ENCODE data around the gene ORAI1.
A peak's percentile ranks its signal among the peaks of the same experiment; 100 is the strongest.
"Not testable (repeated sequence)": the region's sequence is repeated elsewhere in the genome, so short reads cannot be mapped to it uniquely, and the experiment has no call there.

The ORAI1 gene

DNA sequence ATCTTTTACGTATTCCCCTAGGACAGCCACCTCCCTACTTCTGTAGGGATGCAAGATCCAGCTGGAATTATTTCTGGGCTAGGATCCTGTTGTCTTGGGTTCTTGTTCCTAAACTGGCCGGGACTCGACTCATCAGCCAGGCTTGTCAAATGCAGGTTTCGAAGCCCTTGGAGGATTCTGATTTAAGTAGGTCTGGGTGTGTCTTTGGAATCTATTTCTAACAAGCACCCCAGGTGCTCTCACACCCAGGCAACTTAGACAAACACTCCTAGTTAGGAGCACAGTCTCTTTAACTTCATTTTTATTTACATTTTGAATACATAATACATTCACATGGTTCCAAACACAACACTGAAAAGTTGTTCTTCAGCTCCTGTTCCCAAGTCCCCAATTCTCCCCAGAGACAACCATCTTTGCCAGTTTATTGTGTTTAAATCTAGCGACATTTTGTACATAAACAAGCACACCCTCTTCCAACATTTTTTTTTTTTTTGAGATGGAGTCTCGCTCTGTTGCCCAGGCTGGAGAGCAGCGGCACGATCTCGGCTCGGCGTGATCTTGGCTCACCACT lies 22.2 kb downstream of the ORAI1 start:
- no peak for DNase-seq (ENCODE audit: low read depth, low spot score)

DNA sequence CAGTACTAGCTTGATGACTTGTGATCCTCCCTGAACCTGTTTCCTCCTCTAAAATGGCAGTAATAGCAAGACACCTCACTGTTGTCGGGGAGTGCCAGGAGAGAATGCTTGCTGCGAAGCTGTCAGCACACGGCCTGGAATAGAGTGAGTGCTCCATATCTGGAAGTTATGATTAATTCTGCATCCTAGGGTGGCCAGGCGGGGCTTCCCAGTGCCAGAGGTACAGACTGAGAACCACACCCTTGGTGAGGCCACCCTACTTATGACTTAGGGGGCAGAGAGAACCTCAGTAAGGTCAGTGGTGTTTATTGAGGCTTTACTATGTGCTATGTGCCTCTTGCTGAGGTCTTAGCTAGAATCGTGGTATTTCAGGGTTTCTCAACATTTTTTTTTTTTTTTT lies 23.0 kb downstream of the ORAI1 start:
- DNase-seq (ENCODE audit: low read depth, low spot score): no peak

DNA sequence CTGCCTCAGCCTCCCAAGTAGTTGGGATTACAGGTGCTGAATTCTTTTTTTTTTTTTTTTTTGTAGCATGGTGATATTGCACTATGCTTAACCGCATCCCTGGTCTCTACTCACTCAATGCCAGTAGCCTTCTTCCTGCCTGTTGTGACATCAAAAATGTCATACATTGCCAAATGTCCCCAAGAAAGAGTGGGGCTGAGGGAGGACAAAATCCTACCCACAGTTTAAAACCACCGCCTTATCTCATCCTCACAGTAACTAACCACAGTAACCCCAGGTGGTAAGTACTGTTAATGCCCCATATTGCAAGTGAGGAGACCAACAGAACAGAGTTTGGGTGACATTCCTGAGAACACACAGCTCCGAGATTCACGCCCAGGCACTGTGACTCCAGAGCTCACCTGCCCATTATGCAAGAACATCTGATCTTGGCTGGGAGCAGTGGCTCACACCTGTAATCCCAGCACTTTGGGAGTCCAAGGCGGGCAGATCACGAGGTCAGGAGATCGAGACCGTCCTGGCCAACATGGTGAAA lies 23.6 kb downstream of the ORAI1 start:
- no peak for DNase-seq (ENCODE audit: low read depth, low spot score)

DNA sequence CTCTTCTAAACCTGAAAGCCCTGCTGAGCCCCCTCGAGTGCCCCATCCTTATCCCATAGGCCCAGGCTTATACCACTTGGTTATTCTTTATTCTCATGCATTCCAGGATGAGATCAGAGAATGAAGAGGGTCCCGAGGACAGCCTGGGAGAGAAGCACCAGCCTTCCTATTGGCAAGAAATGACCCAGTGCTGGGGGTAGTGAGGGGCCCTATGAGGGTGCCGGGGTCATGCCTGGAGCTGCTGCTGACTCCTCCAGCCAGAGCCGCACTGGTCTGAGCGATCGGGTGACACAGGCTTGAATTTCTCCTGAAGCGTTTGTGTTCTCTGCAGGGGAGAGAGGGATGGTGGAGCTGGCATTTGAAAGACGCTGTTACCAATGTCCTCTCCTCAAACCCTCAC lies 25.0 kb downstream of the ORAI1 start:
- no peak for DNase-seq (ENCODE audit: low read depth, low spot score)

DNA sequence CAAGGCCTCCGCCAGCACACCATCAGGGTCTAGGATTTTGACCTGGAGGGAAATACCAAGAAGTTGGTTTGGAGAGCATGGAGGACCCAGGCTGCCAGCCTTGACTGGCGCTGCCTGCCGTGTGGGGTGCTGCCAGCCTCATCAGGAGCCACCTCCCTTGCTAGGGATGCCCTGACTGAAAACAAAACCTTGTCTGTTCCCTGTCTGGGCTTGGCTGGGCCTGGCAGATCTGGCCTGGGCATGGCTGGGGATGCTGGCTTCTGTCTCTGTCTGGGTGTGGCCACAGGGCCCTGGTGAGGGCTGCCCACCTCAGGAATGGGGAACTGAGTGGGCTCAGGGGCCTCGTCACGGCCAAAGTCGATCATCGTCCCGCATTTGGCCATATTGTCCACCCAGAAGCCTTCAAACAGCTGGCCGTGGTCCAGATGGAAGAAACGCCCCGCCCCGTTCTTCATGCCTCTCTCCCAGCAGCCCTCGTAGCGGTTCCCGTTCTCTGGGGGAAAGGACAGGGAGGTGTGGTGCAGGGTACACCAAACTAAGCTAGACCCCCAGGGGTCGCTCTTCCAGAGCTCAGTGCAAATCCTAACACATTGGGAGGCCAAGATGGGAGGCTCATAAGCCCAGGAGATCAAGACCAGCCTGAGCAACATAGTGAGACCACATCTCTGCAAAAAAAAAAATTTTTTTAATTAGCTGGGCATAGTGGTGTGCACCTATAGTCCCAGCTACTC lies 26.6 kb downstream of the ORAI1 start:
- DNase-seq (ENCODE audit: low read depth, low spot score): no peak

DNA sequence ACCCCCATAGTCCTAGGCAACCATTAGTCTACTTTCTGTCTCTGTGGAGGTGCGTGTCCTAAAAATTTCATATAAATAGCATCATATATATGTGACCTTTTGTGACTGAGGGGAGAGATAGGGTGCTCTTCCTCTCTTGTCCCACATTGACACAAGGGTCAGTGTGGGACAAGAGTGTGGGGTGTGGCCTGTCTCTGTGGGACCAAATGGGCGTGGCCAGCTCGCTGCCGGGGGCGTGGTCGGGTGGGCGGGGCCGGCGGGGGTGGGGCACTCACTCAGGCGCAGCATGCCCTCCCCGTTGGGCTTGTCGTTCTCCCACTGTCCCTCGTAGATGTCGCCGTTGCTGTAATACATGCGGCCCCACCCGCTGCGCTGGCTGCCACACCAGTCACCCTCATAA lies 27.7 kb downstream of the ORAI1 start:
- DNase-seq (ENCODE audit: low read depth, low spot score): no peak

- no peak for DNase-seq (ENCODE audit: low read depth, low spot score)
These were observed 29.8 kb downstream of the ORAI1 start for GRCh38 chr12:121656122-121656521.

DNA sequence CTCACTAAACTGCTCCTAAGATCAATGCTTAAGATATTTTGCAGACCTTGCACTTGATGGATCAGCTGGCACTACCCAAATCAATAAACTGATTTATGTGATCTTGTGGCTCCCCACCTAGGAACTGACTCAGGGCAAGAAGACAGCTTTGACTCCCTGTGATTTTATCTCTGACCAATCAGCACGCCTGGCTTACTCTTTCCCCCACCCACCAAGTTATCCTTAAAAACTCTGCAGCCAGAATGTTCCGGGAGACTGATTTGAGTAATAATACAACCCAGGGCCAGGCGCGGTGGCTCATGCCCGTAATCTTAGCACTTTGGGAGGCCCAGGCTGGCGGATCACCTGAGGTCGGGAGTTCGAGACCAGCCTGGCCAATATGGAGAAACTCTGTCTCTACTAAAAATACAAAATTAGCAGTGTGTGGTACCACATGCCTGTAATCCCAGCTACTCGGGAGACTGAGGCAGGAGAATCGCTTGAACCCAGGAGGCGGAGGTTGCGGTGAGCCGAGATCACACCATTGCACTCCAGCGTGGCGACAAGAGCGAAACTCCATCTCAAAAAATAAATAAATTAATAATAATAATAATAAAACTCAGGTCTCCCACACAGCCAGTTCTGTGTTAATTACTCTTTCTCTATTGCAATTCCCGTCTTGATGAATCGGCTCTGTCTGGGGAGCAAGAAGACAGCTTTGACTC lies 31.1 kb downstream of the ORAI1 start:
- DNase-seq (ENCODE audit: low read depth, low spot score): no peak

DNA sequence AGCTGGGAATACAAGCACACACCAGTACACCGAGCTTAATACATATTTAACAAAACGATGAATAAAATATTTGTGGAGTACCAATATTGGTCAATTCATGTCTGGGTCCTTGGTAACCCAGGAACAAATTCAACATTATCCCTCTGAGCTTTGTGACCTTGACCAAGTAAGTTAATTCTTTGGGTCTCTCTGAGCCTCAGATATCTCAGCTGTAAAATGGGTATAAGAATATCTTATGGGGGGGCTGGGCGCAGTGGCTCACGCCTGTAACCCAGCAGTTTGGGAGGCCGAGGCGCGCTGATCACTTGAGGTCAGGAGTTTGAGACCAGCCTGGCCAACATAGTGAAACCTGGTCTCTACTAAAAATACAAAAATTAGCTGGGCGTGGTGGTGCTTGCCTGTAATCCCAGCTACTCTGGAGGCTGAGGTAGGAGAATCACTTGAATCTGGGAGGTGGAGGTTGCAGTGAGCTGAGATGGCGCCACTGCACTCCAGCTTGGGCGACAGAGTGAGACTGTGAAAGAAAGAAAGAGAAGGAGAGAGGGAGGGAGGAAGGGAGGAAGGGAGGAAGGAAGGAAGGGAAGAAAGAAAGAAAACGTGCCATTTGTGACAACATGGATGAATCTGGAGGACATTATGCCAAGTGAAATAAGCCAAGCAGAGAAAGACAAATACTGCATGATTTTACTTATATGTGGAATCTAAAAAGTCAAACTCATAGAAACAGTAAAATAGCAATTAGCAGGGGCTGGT lies 35.2 kb downstream of the ORAI1 start:
- DNase-seq (ENCODE audit: low read depth, low spot score): not testable (repeated sequence)

GRCh38 chr12:121663610-121663929 lies 37.2 kb downstream of the ORAI1 start:
- no peak for DNase-seq (ENCODE audit: low read depth, low spot score)

- DNase-seq (ENCODE audit: low read depth, low spot score): not testable (repeated sequence)
These were observed 40.5 kb downstream of the ORAI1 start for GRCh38 chr12:121666829-121667228.

DNA sequence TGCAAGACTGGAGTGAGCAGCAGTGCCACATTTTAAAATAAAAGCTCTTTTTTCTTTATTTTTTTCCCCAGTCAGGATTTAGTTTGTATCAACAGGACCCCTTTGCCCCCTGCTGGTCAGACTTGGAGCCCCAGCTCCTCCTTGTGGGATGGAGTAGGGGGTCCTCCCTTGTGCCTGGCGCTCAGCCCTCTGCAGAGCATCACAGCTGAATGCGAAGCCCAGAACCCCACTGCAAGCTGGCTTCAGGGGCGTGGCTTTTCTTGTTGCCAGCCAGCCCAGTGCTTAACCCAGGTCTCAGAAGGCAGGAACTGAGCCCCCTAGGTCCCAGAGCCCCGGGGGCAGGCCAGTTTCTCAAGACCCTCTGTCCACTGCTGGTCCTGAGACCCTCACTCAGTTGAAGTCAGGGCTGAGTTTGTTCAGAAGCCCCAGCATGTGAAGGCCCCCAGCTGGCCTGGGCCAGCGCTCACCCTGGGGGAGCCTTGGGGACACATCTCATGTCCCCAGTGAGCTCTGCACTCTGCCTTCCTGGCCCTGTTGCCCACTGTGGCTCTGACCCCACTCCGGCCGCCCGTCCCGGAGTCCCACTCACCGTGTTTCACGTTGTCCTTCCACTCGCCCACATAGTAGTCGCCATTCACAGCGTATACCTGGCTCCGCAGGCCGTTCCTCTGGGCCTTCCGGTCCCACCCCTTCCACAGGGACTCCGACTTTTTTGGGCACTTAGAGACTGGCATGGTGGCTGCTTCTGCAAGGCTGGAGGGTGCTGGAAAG lies 42.6 kb downstream of the ORAI1 start:
- peak; percentile 61 for DNase-seq (ENCODE audit: low read depth, low spot score)

- DNase-seq (ENCODE audit: low read depth, low spot score): no peak
These were observed 43.2 kb downstream of the ORAI1 start, which contains the start of gene MORN3 for GRCh38 chr12:121669521-121669900. TSS of gene MORN3 (minus strand) at chr12:121669654. CDS start at chr12:121669483, 171 bp downstream.

- DNase-seq (ENCODE audit: low read depth, low spot score): no peak
These were observed 46.7 kb downstream of the ORAI1 start for GRCh38 chr12:121673013-121673511.

- DNase-seq (ENCODE audit: low read depth, low spot score): no peak
These were observed 49.9 kb downstream of the ORAI1 start for GRCh38 chr12:121676190-121676589.

GRCh38 chr12:121678305-121678704 lies 52.0 kb downstream of the ORAI1 start:
- no peak for DNase-seq (ENCODE audit: low read depth, low spot score)

DNA sequence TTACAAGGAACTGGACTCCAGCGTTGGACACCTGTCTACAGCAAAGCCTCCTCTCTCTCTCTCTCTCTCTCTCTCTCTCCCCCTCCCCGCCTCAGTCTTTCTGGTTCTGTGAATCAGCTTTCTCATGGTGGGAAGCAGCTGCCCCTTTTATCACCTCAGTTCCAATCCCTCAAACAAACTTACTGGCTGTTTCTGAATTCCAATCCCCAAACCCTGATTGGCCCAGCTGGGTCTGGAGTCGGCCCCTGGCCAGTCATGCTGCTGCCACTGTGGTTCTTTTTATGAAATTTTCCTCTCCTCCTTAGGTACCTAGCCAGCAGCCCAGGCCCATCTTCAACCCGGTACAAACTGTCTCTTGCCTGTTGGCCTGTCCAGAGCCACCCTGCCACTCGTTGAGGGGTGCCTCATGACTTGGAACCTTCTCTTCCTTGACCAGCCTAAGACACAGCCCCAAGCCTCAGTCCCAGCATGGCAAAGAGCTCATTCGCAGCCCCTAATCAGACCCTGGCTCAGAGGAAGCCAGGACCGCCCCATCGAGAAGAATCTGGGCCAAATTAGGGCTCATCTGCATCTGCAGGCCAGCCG lies 52.5 kb downstream of the ORAI1 start:
- DNase-seq (ENCODE audit: low read depth, low spot score): no peak

DNA sequence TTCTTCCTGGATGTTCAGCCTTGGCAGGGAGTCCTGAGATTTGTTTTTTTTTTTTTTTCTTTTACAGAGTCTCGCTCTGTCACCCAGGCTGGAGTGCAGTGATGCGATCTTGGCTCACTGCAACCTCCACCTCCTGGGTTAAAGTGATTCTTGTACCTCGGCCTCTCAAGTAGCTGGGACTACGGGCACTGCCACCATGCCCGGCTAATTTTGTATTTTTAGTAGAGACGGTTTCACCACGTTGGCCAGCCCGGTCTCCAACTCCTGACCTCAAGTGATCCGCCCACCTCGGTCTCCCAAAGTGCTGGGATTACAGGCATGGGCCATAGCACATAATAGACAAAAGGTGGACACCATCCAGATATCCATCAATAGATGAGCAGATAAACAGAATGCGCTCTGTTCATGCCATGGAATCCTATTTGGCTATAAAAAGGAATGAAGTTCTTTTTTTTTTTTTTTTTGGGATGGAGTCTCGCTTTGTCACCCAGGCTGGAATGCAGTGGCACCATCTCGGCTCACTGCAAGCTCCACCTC lies 53.4 kb downstream of the ORAI1 start:
- DNase-seq (ENCODE audit: low read depth, low spot score): not testable (repeated sequence)

GRCh38 chr12:121688966-121689365 lies 62.6 kb downstream of the ORAI1 start:
- no peak for DNase-seq (ENCODE audit: low read depth, low spot score)

- no peak for DNase-seq (ENCODE audit: low read depth, low spot score)
These were observed 63.1 kb downstream of the ORAI1 start for GRCh38 chr12:121689430-121689829.

All from astrocyte of the hippocampus (primary cell).